ENCODE results near the gene AASS. TPM values are rescaled to one million over a fixed set of nuclear protein-coding genes. Genes with fewer than 3 reads are reported as not detected.
"Not testable (repeated sequence)": the region's sequence is repeated elsewhere in the genome, so short reads cannot be mapped to it uniquely, and the experiment has no call there.

AASS gene
- total RNA-seq, 2 experiments from 2014 or later, result 0.98 to 1.5 TPM

DNA sequence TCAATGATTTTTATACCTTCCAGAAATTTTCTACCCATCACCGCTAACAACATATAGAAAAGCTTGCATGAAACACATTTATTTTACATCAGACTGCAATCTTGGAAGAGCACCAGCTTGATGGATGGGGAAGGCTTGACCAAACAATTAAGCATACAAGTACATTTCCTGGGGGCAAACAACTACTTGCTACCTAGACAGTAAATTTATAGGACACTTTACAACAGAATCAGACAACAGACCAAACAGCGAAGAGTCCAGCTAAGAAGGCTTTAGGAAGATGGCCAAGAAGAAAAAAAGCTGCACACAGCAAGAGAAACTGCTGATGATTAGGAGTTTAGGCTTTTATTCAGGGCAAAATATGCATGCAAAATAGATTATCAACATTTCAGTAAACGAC lies 8.0 kb downstream of the AASS start:
- H3K4me3 ChIP-seq (ENCODE audit: low read length), result no peak overlapping the region
- H3K36me3 Mint-ChIP-seq (ENCODE audit: low read depth), result no peaks in the 10 kb centered on the region
- no peaks in the 10 kb centered on the region for H3K36me3 ChIP-seq (ENCODE audit: insufficient read depth, low read length)
- H3K27me3 Mint-ChIP-seq, result peaks cover 6% of the 10 kb centered on the region
- no peaks in the 10 kb centered on the region for H3K27me3 ChIP-seq (ENCODE audit: control insufficient read depth in 1 of 2, insufficient read depth in 2 of 2, low read length in 2 of 2)
- intact Hi-C loops (cut with DNase I, micrococcal nuclease), result no loop called here
- TF ChIP-seq, protein P1, sequence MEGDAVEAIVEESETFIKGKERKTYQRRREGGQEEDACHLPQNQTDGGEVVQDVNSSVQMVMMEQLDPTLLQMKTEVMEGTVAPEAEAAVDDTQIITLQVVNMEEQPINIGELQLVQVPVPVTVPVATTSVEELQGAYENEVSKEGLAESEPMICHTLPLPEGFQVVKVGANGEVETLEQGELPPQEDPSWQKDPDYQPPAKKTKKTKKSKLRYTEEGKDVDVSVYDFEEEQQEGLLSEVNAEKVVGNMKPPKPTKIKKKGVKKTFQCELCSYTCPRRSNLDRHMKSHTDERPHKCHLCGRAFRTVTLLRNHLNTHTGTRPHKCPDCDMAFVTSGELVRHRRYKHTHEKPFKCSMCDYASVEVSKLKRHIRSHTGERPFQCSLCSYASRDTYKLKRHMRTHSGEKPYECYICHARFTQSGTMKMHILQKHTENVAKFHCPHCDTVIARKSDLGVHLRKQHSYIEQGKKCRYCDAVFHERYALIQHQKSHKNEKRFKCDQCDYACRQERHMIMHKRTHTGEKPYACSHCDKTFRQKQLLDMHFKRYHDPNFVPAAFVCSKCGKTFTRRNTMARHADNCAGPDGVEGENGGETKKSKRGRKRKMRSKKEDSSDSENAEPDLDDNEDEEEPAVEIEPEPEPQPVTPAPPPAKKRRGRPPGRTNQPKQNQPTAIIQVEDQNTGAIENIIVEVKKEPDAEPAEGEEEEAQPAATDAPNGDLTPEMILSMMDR (IDR thresholded peaks at IDR 0.05), result no peak
- H3K27ac Mint-ChIP-seq, result no peak overlapping the region
- DNase-seq, result no peak
- peaks cover 2% of the 10 kb centered on the region for H3K9me3 Mint-ChIP-seq
- H3K9me3 ChIP-seq (ENCODE audit: control insufficient read depth in 1 of 2, insufficient read depth in 1 of 2, low read length in 2 of 2), result peaks cover 0 to 3% of the 10 kb centered on the region in 2 experiments
- H3K4me3 Mint-ChIP-seq, result no peak overlapping the region
- POLR2A ChIA-PET, result no interaction called here
- H3K4me1 Mint-ChIP-seq (ENCODE audit: low read depth), result peaks cover 20% of the 10 kb centered on the region
- no peak for ATAC-seq (ENCODE audit: poor library complexity)
- no peak overlapping the region for H3K27ac ChIP-seq (ENCODE audit: low read depth in 1 of 2, low read length in 2 of 2)
- CTCF ChIA-PET, result no interaction called here
- no peaks in the 10 kb centered on the region for H3K4me1 ChIP-seq (ENCODE audit: insufficient read depth, low read length)

DNA sequence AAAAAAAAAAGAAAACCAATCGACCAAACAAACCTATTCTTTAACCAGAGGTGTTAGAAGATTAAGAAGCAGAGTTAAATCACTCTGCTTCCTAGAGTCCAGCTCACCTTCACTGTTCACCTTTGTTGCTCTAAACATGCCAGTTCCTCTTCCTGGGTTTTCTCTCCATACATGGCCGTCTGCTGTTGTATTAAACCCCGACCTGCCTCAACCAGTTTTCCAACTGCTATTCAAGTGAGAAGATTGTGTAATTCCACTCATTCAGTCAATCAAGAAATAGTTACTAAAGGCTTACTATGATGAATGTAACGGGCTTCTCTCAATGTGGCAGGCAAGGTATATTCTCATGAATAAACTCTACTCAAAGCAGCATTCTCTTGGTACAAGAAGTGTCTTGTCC lies 8.8 kb downstream of the AASS start:
- ATAC-seq (ENCODE audit: poor library complexity), result no peak
- Mint-ChIP-seq H3K27me3 (peaks cover 6% of the 10 kb centered on the region), H3K36me3 (ENCODE audit: low read depth) (no peaks in the 10 kb centered on the region), H3K27ac (no peak overlapping the region), H3K4me3 (no peak overlapping the region), H3K9me3 (peaks cover 2% of the 10 kb centered on the region), H3K4me1 (ENCODE audit: low read depth) (peaks cover 20% of the 10 kb centered on the region)
- Histone ChIP-seq H3K27ac (ENCODE audit: low read depth in 1 of 2, low read length in 2 of 2) (no peak overlapping the region), H3K9me3 (ENCODE audit: control insufficient read depth in 1 of 2, insufficient read depth in 1 of 2, low read length in 2 of 2) (peaks cover 0 to 3% of the 10 kb centered on the region in 2 experiments), H3K4me3 (ENCODE audit: low read length) (no peak overlapping the region), H3K36me3 (ENCODE audit: insufficient read depth, low read length) (no peaks in the 10 kb centered on the region), H3K27me3 (ENCODE audit: control insufficient read depth in 1 of 2, insufficient read depth in 2 of 2, low read length in 2 of 2) (no peaks in the 10 kb centered on the region), H3K4me1 (ENCODE audit: insufficient read depth, low read length) (no peaks in the 10 kb centered on the region)
- ChIA-PET POLR2A (no interaction called here), CTCF (no interaction called here)
- TF ChIP-seq, protein P1 (IDR thresholded peaks at IDR 0.05), result no peak
- no peak for DNase-seq
- intact Hi-C loops (cut with DNase I, micrococcal nuclease), result no loop called here

DNA sequence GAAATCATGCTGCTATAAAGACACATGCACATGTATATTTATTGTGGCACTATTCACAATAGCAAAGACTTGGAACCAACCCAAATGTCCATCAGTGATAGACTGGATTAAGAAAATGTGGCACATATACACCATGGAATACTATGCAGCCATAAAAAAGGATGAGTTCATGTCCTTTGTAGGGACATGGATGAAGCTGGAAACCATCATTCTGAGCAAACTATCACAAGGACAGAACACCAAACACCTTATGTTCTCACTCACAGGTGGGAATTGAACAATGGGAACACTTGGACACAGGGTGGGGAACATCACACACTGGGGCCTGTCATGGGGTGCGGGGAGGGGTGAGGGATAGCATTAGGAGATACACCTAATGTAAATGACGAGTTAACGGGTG lies 9.3 kb downstream of the AASS start:
- H3K27ac ChIP-seq (ENCODE audit: low read depth in 1 of 2, low read length in 2 of 2); ATAC-seq (ENCODE audit: poor library complexity); H3K9me3 Mint-ChIP-seq; H3K27me3 ChIP-seq (ENCODE audit: control insufficient read depth in 1 of 2, insufficient read depth in 2 of 2, low read length in 2 of 2); H3K4me3 ChIP-seq (ENCODE audit: low read length); H3K4me1 ChIP-seq (ENCODE audit: insufficient read depth, low read length); H3K36me3 ChIP-seq (ENCODE audit: insufficient read depth, low read length); H3K27ac Mint-ChIP-seq; CTCF ChIA-PET; H3K9me3 ChIP-seq (ENCODE audit: control insufficient read depth in 1 of 2, insufficient read depth in 1 of 2, low read length in 2 of 2); POLR2A ChIA-PET; H3K36me3 Mint-ChIP-seq (ENCODE audit: low read depth); H3K4me3 Mint-ChIP-seq; DNase-seq; intact Hi-C loops (cut with DNase I, micrococcal nuclease); H3K27me3 Mint-ChIP-seq: not testable (repeated sequence)
- H3K4me1 Mint-ChIP-seq (ENCODE audit: low read depth), result peaks cover 20% of the 10 kb centered on the region

DNA sequence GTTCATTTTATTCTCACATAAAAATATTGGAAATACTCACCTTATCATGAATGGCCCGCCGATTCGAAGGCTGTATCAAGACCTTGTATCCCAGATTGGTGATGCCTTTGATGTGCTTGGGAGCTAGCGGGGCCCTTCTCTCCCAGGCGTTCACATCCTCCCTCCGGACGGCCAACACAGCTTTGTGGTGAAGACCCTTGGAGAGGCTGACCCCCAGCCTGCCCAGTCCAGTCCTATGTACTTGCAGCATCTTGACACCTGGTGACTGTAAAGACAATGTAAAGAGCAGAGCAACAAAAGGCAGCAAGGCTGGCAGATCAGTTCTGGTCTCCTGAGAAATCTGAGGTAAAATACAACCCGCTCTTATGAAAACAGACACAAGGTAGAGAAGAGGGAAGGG lies 10.6 kb downstream of the AASS start:
- DNase-seq, result no peak
- H3K4me1 Mint-ChIP-seq (ENCODE audit: low read depth), result peaks cover 19% of the 10 kb centered on the region
- no peaks in the 10 kb centered on the region for H3K27me3 ChIP-seq (ENCODE audit: control insufficient read depth in 1 of 2, insufficient read depth in 2 of 2, low read length in 2 of 2)
- no peak overlapping the region for H3K4me3 ChIP-seq (ENCODE audit: low read length)
- H3K4me1 ChIP-seq (ENCODE audit: insufficient read depth, low read length), result no peaks in the 10 kb centered on the region
- POLR2A ChIA-PET, result no interaction called here
- CTCF ChIA-PET, result no interaction called here
- TF ChIP-seq, protein P1 (IDR thresholded peaks at IDR 0.05), result no peak
- H3K9me3 Mint-ChIP-seq, result peaks cover 2% of the 10 kb centered on the region
- H3K27ac Mint-ChIP-seq, result no peak overlapping the region
- no peak for ATAC-seq (ENCODE audit: poor library complexity)
- H3K4me3 Mint-ChIP-seq, result no peak overlapping the region
- H3K9me3 ChIP-seq (ENCODE audit: control insufficient read depth in 1 of 2, insufficient read depth in 1 of 2, low read length in 2 of 2), result peaks cover 0 to 3% of the 10 kb centered on the region in 2 experiments
- peaks cover 6% of the 10 kb centered on the region for H3K27me3 Mint-ChIP-seq
- intact Hi-C loops (cut with DNase I, micrococcal nuclease), result no loop called here
- H3K27ac ChIP-seq (ENCODE audit: low read depth in 1 of 2, low read length in 2 of 2), result no peak overlapping the region
- H3K36me3 Mint-ChIP-seq (ENCODE audit: low read depth), result no peaks in the 10 kb centered on the region
- H3K36me3 ChIP-seq (ENCODE audit: insufficient read depth, low read length), result no peaks in the 10 kb centered on the region
